NB4 (cell line): Measurements from ENCODE around the gene EID1.

Source experiments
- MYC ChIP-seq: IDR thresholded peaks from 2 replicates; pipeline ENCODE4 v1.6.1; 2011; ENCODE audit warnings: low read depth, low read length
- POLR2A ChIP-seq: IDR thresholded peaks from 2 replicates; pipeline ENCODE4 v1.6.1; 2011; ENCODE audit warnings: mild to moderate bottlenecking; ENCODE audit not compliant: insufficient read length; ENCODE audit errors: extremely low read depth
- TF ChIP-seq, protein P1 (sequence below): IDR thresholded peaks from 2 replicates; pipeline ENCODE4 v1.6.1; 2011; ENCODE audit warnings: low read depth, low read length
- TF ChIP-seq, protein P2 (sequence below): IDR thresholded peaks from one replicate; pipeline ENCODE4 v1.5.1; 2012; ENCODE audit warnings: low read depth, low read length

DNA sequence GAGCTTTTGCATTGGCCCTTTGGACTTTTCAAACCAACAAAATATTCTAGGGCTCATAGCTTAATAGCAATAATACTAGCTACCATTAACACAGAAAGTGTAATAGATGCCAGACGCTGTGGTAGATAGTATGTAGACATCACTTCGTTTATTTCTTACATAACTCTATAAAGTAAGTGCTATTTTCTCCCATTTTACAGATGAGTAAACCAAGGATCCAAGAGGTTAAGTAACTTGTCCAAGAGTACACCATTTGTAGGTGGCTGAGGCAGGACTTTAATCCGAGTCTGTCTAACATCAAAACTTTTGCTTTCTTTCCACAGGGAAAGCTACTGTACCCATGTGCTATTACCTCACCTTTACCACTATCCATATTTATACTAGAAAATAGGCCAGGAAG, 12.0 kb downstream of the EID1 start:
- no peak for TF ChIP-seq POLR2A
- TF ChIP-seq, protein P1, sequence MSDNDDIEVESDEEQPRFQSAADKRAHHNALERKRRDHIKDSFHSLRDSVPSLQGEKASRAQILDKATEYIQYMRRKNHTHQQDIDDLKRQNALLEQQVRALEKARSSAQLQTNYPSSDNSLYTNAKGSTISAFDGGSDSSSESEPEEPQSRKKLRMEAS, result no peak
- TF ChIP-seq, protein P2, sequence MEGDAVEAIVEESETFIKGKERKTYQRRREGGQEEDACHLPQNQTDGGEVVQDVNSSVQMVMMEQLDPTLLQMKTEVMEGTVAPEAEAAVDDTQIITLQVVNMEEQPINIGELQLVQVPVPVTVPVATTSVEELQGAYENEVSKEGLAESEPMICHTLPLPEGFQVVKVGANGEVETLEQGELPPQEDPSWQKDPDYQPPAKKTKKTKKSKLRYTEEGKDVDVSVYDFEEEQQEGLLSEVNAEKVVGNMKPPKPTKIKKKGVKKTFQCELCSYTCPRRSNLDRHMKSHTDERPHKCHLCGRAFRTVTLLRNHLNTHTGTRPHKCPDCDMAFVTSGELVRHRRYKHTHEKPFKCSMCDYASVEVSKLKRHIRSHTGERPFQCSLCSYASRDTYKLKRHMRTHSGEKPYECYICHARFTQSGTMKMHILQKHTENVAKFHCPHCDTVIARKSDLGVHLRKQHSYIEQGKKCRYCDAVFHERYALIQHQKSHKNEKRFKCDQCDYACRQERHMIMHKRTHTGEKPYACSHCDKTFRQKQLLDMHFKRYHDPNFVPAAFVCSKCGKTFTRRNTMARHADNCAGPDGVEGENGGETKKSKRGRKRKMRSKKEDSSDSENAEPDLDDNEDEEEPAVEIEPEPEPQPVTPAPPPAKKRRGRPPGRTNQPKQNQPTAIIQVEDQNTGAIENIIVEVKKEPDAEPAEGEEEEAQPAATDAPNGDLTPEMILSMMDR, result no peak
- no peak for TF ChIP-seq MYC
